Thoracic aorta (tissue), 2 donors: Measurements from ENCODE around the gene GNG4. TPM values are rescaled to one million over a fixed set of nuclear protein-coding genes. Genes with fewer than 3 reads are reported as not detected.

Experiments used
- ATAC-seq: fragments of 150-250 bp; one replicate; pipeline ENCODE4 v1.8.0; 2017; ENCODE audit warnings: low read depth; ENCODE audit not compliant: insufficient number of reproducible peaks, low FRiP score
- DNase-seq: peaks from one replicate; pipeline ENCODE4 v3.0.0-alpha.2; 2020; ENCODE audit warnings: low spot score
- H3K27ac ChIP-seq, 2 donors: fragments of 200-600 bp; sonication (generic); 1 replicate in 1 of 2; 2 replicates in 1 of 2; pipeline ENCODE4 v1.5.1; 2016; ENCODE audit warnings: mild to moderate bottlenecking in 2 of 2, moderate library complexity in 2 of 2
- H3K27me3 ChIP-seq: fragments of 200-600 bp; sonication (generic); replicated peaks from 2 replicates; pipeline ENCODE4 v1.6.0; 2016; ENCODE audit warnings: mild to moderate bottlenecking; ENCODE audit not compliant: insufficient read depth
- H3K36me3 ChIP-seq: fragments of 200-600 bp; sonication (generic); one replicate; pipeline ENCODE4 v1.5.1; 2016
- H3K4me1 ChIP-seq, 2 donors: fragments of 200-600 bp; sonication (generic); 1 replicate in 1 of 2; 2 replicates in 1 of 2; pipeline versions ENCODE4 v1.5.1 to v1.6.0; 2016; ENCODE audit warnings: low read depth in 2 of 2, mild to moderate bottlenecking in 1 of 2; ENCODE audit not compliant: control insufficient read depth in 1 of 2
- H3K4me3 ChIP-seq: fragments of 200-600 bp; sonication (generic); 2 replicates; pipeline ENCODE4 v1.5.1; 2016; ENCODE audit warnings: mild to moderate bottlenecking
- H3K9me3 ChIP-seq: fragments of 200-600 bp; sonication (generic); 2 replicates; pipeline ENCODE4 v1.5.1; 2016
- total RNA-seq, 2 donors: library from RNA; depleted of rRNA; stranded (reverse); fragments of >200 nt; gene quantifications; one replicate each; pipeline versions ENCODE4 v1.1.0 to v1.2.3, GENCODE V29; 2016
- TF ChIP-seq, protein P1 (sequence below): fragments of 200-600 bp; sonication (generic); IDR thresholded peaks from one replicate; pipeline ENCODE4 v1.5.1; 2019; ENCODE audit warnings: antibody characterized with exemption

GNG4 gene
- total RNA-seq, 2 donors from 2014 or later, result 0.28 TPM; not detected in 1

DNA sequence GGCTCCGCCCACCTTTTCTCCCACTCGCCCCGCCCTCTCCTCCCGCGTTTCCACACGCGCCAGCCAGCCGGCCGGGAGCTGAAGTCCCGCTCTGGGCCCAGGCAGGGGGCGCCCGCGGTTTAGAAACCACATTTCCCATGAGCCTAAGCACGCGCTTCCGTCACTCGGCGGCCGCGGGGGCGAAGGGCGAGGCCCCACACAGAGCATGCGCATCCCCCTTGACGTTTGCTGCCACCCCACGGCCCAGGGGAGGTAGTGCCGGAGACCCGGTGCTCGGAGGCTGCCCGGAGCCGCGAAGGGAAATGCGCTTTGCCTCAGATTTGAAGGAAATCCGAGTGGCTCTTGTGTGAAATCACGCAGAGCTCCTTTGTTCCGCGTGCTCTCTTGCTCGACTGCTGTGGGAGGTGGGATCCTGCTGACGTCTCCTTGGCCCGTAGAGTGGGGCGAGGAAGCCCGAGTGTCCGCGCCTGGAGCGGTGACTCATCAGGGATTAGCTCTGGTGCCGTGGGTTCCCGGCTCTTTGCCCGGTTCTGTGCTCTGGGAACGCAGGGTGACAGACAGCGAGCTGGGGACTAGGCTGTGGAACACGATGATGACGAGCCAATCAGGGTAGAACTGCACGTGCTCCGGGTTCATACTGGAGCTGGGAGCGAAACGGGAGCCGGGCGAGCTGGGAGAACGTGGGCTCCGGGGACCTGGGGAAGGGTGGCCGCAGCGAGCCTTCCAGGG is 144.9 kb downstream of the GNG4 start:
- peak; percentile 95 for ATAC-seq
- Histone ChIP-seq H3K4me3 (peak overlapping the region; percentile 88), H3K27me3 (no peaks in the 10 kb centered on the region), H3K4me1 (peaks cover 3 to 29% of the 10 kb centered on the region in 2 donors), H3K27ac (peak overlapping the region; percentile 97 to 99), H3K9me3 (no peaks in the 10 kb centered on the region), H3K36me3 (no peaks in the 10 kb centered on the region)
- TF ChIP-seq, protein P1, sequence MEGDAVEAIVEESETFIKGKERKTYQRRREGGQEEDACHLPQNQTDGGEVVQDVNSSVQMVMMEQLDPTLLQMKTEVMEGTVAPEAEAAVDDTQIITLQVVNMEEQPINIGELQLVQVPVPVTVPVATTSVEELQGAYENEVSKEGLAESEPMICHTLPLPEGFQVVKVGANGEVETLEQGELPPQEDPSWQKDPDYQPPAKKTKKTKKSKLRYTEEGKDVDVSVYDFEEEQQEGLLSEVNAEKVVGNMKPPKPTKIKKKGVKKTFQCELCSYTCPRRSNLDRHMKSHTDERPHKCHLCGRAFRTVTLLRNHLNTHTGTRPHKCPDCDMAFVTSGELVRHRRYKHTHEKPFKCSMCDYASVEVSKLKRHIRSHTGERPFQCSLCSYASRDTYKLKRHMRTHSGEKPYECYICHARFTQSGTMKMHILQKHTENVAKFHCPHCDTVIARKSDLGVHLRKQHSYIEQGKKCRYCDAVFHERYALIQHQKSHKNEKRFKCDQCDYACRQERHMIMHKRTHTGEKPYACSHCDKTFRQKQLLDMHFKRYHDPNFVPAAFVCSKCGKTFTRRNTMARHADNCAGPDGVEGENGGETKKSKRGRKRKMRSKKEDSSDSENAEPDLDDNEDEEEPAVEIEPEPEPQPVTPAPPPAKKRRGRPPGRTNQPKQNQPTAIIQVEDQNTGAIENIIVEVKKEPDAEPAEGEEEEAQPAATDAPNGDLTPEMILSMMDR, result peak; percentile 82
- peak; percentile 93 for DNase-seq

DNA sequence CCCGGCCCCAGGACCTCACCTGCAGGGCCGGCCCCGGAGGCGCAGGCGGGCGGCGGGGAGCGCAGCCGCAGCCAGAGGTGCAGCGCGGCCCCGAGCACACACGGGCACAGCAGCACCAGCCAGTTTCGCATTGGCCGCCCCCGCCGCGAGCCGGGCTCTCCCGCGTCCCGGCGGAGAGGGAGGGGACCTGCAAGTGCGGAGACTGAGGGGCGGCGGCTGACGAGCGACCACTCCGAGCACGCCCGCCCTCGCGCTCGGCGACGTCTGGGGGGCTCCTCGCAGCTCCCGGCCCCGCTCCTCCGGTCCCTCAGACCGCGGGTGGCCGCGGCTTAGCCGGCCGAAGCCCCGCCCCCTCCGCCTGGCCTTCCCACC is 145.5 kb downstream of the GNG4 start, which contains the start of gene B3GALNT2:
Gene B3GALNT2, minus strand, starts transcription at position 331 of the 372 bp plus-strand sequence. Its CDS starts 200 bp downstream, at position 131.
- peak within 1 kb of the TSS; percentile 97 to 99 for H3K27ac ChIP-seq
- H3K9me3 ChIP-seq, result no peaks in the 10 kb centered on the region
- DNase-seq (no peak), ATAC-seq (peak; percentile 5)
- no peaks in the 10 kb centered on the region for H3K36me3 ChIP-seq
- peak within 1 kb of the TSS; percentile 88 for H3K4me3 ChIP-seq
- H3K27me3 ChIP-seq, result no peaks in the 10 kb centered on the region
- TF ChIP-seq, protein P1, result no peak
- H3K4me1 ChIP-seq, result peaks cover 3 to 29% of the 10 kb centered on the region in 2 donors

DNA sequence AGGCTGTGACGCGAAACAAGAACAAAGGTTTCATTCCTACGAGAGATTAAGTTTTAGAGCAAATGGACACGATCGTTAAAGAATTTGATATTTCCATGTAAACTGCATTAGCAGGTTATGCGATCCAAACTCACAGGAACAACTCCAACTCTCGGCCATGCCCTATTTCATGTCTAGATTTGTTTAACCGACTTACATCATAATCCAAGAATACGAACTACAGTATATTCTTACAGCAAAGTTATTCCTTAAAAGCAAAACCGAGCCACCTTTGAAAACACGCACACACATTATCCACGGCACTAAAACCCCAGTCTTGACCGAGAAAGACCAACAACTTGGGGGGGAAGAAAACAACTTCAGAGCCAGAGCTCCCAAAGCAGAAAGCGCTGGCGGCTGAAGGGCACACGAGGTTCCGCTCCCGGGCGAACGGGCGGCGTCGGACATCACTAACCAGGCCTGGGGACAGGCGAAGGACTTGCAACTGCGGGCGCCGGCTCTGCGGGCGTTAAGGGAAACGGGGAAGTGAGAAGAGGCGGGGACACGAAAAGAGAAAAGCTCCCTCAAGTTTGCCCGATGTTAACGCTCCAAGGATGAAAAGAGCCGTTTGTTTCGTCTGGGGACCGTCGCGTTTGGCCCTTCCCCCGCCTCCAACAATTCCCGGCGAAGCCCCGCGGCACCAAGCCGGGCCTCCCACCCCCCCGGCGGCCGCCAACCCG is 146.0 kb downstream of the GNG4 start:
- H3K9me3 ChIP-seq, result no peaks in the 10 kb centered on the region
- peak overlapping the region; percentile 88 for H3K4me3 ChIP-seq
- no peaks in the 10 kb centered on the region for H3K27me3 ChIP-seq
- ATAC-seq (peak; percentile 0), DNase-seq (peak; percentile 7)
- H3K36me3 ChIP-seq, result no peaks in the 10 kb centered on the region
- TF ChIP-seq, protein P1, result no peak
- H3K27ac ChIP-seq, result peak overlapping the region; percentile 97 to 99
- H3K4me1 ChIP-seq, result peaks cover 3 to 29% of the 10 kb centered on the region in 2 donors

DNA sequence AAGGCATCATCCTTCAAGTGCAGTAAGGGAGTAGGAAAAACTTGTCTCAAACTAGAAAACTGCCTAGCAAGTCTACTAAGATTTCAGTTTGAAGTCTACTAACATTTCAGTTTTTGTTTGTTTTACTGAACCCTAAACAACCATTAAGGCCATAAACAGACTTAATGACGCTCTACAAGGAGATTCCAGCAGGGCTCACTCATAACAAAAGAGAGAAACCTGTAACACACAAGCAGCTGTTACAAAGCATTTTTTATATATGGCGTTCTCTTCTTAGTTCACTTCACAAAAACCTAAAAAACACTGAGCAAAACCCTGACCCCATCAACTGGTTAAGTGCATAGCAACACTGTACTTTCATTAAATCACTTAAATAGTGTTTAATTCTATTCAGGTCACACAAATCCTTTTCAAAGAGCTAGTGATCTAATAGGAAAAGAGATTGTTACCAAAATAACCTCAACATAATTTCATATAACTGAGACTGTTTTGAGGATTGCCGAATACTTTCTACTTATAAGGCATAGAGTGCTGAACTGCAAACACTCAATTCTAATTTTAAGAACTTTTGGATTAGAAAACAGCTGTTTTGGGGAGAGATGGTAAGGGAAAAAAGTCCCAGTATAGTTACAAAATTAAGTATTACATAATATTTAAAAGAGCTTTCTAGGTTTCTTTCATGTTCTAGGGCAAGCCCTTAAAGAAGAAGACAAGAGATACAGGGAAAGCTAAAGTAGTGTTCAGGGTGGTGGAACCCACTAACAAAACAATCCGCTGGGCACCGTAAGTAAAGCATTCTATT is 146.8 kb downstream of the GNG4 start:
- no peaks in the 10 kb centered on the region for H3K36me3 ChIP-seq
- DNase-seq, result no peak
- H3K9me3 ChIP-seq, result no peaks in the 10 kb centered on the region
- TF ChIP-seq, protein P1, result no peak
- H3K27me3 ChIP-seq, result no peaks in the 10 kb centered on the region
- peak overlapping the region; percentile 97 to 99 for H3K27ac ChIP-seq
- H3K4me3 ChIP-seq, result peak overlapping the region; percentile 88
- ATAC-seq, result no peak
- peaks cover 3 to 29% of the 10 kb centered on the region in 2 donors for H3K4me1 ChIP-seq
